K562 (cell line): ENCODE data around the gene IQCN. TPM values are rescaled to one million over a fixed set of nuclear protein-coding genes. Genes with fewer than 3 reads are reported as not detected.

Experiments used
- BCL6 ChIP-seq: fragments of 250-450 bp; sonication (Bioruptor Pico); IDR thresholded peaks from 2 replicates; pipeline ENCODE4 v1.4.0; 2020
- CBFA2T3 ChIP-seq: fragments of 450-650 bp; IDR thresholded peaks from 2 replicates; pipeline ENCODE4 v1.6.1; 2017
- CTBP1 ChIP-seq: fragments of 450-650 bp; IDR thresholded peaks from 2 replicates; pipeline ENCODE4 v1.6.1; 2016; ENCODE audit warnings: borderline replicate concordance
- FOSL1 ChIP-seq: fragments of 200-800 bp; sonication (Bioruptor generic); conservative IDR thresholded peaks from 2 replicates; pipeline ENCODE4 v1.6.1; 2016; ENCODE audit warnings: missing genetic modification characterization, missing compliant biosample characterization
- GATAD2B ChIP-seq: fragments of 450-650 bp; IDR thresholded peaks from 2 replicates; pipeline ENCODE4 v1.6.1; 2017; ENCODE audit warnings: mild to moderate bottlenecking, borderline replicate concordance
- GTF2E2 ChIP-seq: fragments of 200-800 bp; sonication (Bioruptor generic); IDR thresholded peaks from 2 replicates; pipeline ENCODE4 v1.6.1; 2016; ENCODE audit warnings: missing genetic modification characterization, missing compliant biosample characterization
- NFATC3 ChIP-seq: fragments of 450-650 bp; IDR thresholded peaks from 2 replicates; pipeline ENCODE4 v1.6.1; 2017; ENCODE audit warnings: mild to moderate bottlenecking
- NFIC ChIP-seq: fragments of 450-650 bp; IDR thresholded peaks from 2 replicates; pipeline ENCODE4 v1.6.1; 2017; ENCODE audit warnings: mild to moderate bottlenecking, inconsistent platforms
- OTX1 ChIP-seq: fragments of 450-650 bp; formaldehyde crosslinking; IDR thresholded peaks from 2 replicates; pipeline ENCODE4 v1.4.0; 2022; ENCODE audit warnings: mild to moderate bottlenecking
- PCBP2 ChIP-seq: fragments of 200-400 bp; formaldehyde crosslinking; IDR thresholded peaks from 2 replicates; pipeline ENCODE4 v1.6.1; 2018; ENCODE audit warnings: low read length, low read depth, mild to moderate bottlenecking, moderate library complexity; ENCODE audit not compliant: poor library complexity, severe bottlenecking
- POLR2H ChIP-seq: IDR thresholded peaks from 2 replicates; pipeline ENCODE4 v1.6.1; 2016; ENCODE audit warnings: missing genetic modification characterization, low read depth, mild to moderate bottlenecking, control low read depth, missing compliant biosample characterization, moderate library complexity
- PRPF4 ChIP-seq: fragments of 200-400 bp; formaldehyde crosslinking; IDR thresholded peaks from one replicate; pipeline ENCODE4 v1.6.1; 2017; ENCODE audit warnings: low read length, low read depth, mild to moderate bottlenecking; ENCODE audit not compliant: insufficient read depth, poor library complexity, severe bottlenecking
- RB1 ChIP-seq: fragments of 450-650 bp; IDR thresholded peaks from 2 replicates; pipeline ENCODE4 v1.6.1; 2017; ENCODE audit warnings: low read depth, mild to moderate bottlenecking
- RBM25 ChIP-seq: fragments of 200-400 bp; formaldehyde crosslinking; IDR thresholded peaks from 2 replicates; pipeline ENCODE4 v1.6.1; 2018; ENCODE audit warnings: low read length, low read depth, moderate library complexity; ENCODE audit not compliant: severe bottlenecking
- SIN3A ChIP-seq, 2 experiments: fragments of 150-350 bp in 1 of 2; IDR thresholded peaks; 2 replicates each; pipeline ENCODE4 v1.6.1; 2011 to 2016; ENCODE audit warnings: borderline replicate concordance in 2 of 2, low read depth in 2 of 2, low read length in 2 of 2, mild to moderate bottlenecking in 2 of 2, moderate library complexity in 2 of 2; ENCODE audit not compliant: control insufficient read depth in 1 of 2
- SREBF1 ChIP-seq: fragments of 150-350 bp; IDR thresholded peaks from 2 replicates; pipeline ENCODE4 v1.6.1; 2014; ENCODE audit warnings: antibody characterized with exemption, low read depth, low read length, borderline replicate concordance
- SREBF2 ChIP-seq: sonication (generic); formaldehyde crosslinking; IDR thresholded peaks from 2 replicates; pipeline ENCODE4 v1.4.0; 2020; ENCODE audit warnings: mild to moderate bottlenecking, missing genetic modification reagents
- TAF7 ChIP-seq: fragments of 450-650 bp; IDR thresholded peaks from 2 replicates; pipeline ENCODE4 v1.6.1; 2016; ENCODE audit warnings: missing genetic modification characterization, missing compliant biosample characterization
- TBP ChIP-seq: optimal IDR thresholded peaks from 2 replicates; pipeline ENCODE3; 2011; ENCODE audit warnings: low read depth, low read length, improper control_type of control experiment
- U2AF1 ChIP-seq: fragments of 200-400 bp; formaldehyde crosslinking; optimal IDR thresholded peaks from 2 replicates; pipeline ENCODE3; 2017; ENCODE audit warnings: mild to moderate bottlenecking, low read depth, low read length, moderate library complexity
- ZFPM2 ChIP-seq: fragments of 250-450 bp; sonication (Bioruptor Pico); IDR thresholded peaks from 2 replicates; pipeline ENCODE4 v1.5.1; 2022; ENCODE audit warnings: mild to moderate bottlenecking
- ZNF589 ChIP-seq: fragments of 200-800 bp; sonication (Bioruptor generic); IDR thresholded peaks from 2 replicates; pipeline ENCODE4 v1.6.1; 2016; ENCODE audit warnings: low read depth, missing genetic modification characterization, missing compliant biosample characterization
- ZNF717 ChIP-seq: fragments of 250-450 bp; sonication (Bioruptor Pico); IDR thresholded peaks from 2 replicates; pipeline ENCODE4 v1.5.0; 2021
- polyA plus RNA-seq, 8 experiments: library from polyadenylated mRNA; depleted of rRNA in 4 of 8; stranded (reverse) in 5 of 8; unstranded in 3 of 8; fragments of >200 nt; fragmentation: Nextera tagmentation in 2 of 8; fragmentation: Illumina TruSeq in 1 of 8; extraction: Ambion mirVana in 2 of 8; extraction: Trizol in 1 of 8; gene quantifications; 2 replicates each; pipeline versions ENCODE4 v1.2.1 to v1.2.3, GENCODE V29; 2011 to 2014; ENCODE audit warnings: inconsistent platforms in 1 of 8, missing spikeins in 1 of 8
- total RNA-seq, 7 experiments: library from RNA; depleted of rRNA in 6 of 7; stranded (reverse); fragments of >200 nt in 6 of 7; fragmentation: Illumina TruSeq in 2 of 7; extraction: Trizol in 2 of 7; gene quantifications; 2 replicates each; pipeline versions ENCODE4 v1.2.1 to v1.2.3, GENCODE V29; 2011 to 2021; ENCODE audit warnings: low replicate concordance in 1 of 7
- TF ChIP-seq, protein P1 (sequence below): fragments of 450-650 bp; IDR thresholded peaks from 2 replicates; pipeline ENCODE4 v1.6.1; 2017; ENCODE audit warnings: antibody characterized with exemption, mild to moderate bottlenecking

IQCN gene
- total and polyA plus RNA-seq, 9 of the 15 experiments (the other 6 are each of a cell fraction or from before 2014, with no cell fraction given) = 0.01 to 0.07 (median 0.04) TPM; not detected in 3

DNA sequence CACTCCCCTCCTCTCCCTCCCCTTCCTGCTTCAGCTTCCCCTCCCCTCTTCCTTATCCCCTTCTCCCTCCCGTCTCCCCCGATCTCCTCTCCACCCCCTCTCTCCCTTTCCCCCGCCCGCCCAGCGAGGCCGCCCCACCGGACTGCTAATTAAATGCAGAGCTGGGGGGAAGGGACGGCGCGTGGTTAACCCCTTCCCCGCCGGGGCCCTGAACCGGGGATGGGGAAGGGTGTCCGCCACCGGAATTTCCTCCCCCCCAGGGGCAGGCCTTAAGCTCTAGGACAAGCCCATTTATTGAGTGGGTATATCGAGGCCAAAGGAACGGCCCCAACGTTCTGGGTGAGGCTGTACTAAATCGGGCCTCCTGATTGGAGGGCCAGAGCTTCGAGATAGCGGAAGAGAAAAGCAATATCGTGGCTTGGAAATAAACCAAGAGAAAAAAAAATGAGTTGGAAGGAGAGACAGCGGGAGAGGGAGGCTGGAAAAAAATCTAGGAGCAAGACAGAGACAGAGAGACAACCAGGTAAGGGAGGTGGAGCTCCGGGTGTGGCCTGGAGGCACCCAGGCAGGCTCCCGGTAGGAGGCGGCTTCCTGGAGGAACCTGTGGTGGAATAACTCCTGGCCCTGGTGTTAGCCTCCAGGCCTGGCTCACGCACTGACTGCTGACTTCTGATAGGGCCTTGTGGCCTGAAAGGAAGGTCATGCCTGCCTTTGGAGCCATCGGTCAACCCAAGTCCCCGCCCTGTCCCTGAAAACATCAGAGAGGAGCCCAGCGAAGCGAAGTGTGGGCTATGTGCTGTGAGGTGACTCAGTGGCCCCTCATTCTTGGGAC, 18.8 kb upstream of the IQCN start (continued):
- no peak; the same call in 1 of the 2 replicates for TF ChIP-seq RB1
- TF ChIP-seq GATAD2B = peak; percentile 45; the same call in 1 of the 2 replicates
- TF ChIP-seq, protein P1, sequence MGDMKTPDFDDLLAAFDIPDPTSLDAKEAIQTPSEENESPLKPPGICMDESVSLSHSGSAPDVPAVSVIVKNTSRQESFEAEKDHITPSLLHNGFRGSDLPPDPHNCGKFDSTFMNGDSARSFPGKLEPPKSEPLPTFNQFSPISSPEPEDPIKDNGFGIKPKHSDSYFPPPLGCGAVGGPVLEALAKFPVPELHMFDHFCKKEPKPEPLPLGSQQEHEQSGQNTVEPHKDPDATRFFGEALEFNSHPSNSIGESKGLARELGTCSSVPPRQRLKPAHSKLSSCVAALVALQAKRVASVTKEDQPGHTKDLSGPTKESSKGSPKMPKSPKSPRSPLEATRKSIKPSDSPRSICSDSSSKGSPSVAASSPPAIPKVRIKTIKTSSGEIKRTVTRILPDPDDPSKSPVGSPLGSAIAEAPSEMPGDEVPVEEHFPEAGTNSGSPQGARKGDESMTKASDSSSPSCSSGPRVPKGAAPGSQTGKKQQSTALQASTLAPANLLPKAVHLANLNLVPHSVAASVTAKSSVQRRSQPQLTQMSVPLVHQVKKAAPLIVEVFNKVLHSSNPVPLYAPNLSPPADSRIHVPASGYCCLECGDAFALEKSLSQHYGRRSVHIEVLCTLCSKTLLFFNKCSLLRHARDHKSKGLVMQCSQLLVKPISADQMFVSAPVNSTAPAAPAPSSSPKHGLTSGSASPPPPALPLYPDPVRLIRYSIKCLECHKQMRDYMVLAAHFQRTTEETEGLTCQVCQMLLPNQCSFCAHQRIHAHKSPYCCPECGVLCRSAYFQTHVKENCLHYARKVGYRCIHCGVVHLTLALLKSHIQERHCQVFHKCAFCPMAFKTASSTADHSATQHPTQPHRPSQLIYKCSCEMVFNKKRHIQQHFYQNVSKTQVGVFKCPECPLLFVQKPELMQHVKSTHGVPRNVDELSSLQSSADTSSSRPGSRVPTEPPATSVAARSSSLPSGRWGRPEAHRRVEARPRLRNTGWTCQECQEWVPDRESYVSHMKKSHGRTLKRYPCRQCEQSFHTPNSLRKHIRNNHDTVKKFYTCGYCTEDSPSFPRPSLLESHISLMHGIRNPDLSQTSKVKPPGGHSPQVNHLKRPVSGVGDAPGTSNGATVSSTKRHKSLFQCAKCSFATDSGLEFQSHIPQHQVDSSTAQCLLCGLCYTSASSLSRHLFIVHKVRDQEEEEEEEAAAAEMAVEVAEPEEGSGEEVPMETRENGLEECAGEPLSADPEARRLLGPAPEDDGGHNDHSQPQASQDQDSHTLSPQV = peak; percentile 67; the same call in 1 of the 2 replicates
- TF ChIP-seq TBP = peak; percentile 76
- no peak for TF ChIP-seq POLR2H (tag)
- peak; percentile 61 for TF ChIP-seq CBFA2T3
- no peak for TF ChIP-seq ZNF717 (CRISPR knock-in tag)
- no peak; the same call in 1 of the 2 replicates for TF ChIP-seq TAF7 (tag)
- TF ChIP-seq SREBF1 = no peak
- peak; percentile 47 for TF ChIP-seq RBM25
- TF ChIP-seq NFIC = peak; percentile 64
- no peak for TF ChIP-seq U2AF1
- no peak for TF ChIP-seq FOSL1 (tag)
- TF ChIP-seq SIN3A (IDR thresholded peaks at IDR 0.05; ENCODE audit: borderline replicate concordance in 2 of 2, control insufficient read depth in 1 of 2, low read depth in 2 of 2, low read length in 2 of 2) = no peak
- peak; percentile 51; the same call in 1 of the 2 replicates for TF ChIP-seq CTBP1
- no peak for TF ChIP-seq PRPF4
- peak; percentile 48; the same call in 1 of the 2 replicates for TF ChIP-seq OTX1 (CRISPR knock-in tag)
- 0 out of 2 replicates have a peak, but pooled peaks have one; percentile 45 for TF ChIP-seq NFATC3
- TF ChIP-seq GTF2E2 (tag) = 0 out of 2 replicates have a peak, but pooled peaks have one; percentile 26
- TF ChIP-seq BCL6 (CRISPR knock-in tag) = no peak
- TF ChIP-seq ZNF589 = no peak
- TF ChIP-seq ZFPM2 (CRISPR knock-in tag) = no peak
- no peak for TF ChIP-seq PCBP2
- no peak for TF ChIP-seq SREBF2
